Neural progenitor cell (in vitro differentiated cells): Measurements from ENCODE around the gene DOCK7.

Source experiments
- EZH2 ChIP-seq: fragments of 200-600 bp; sonication (generic); IDR thresholded peaks from 2 replicates; pipeline ENCODE4 v1.6.1; 2017; ENCODE audit warnings: antibody characterized with exemption, mild to moderate bottlenecking, moderate library complexity
- EZH2phosphoT487 ChIP-seq: fragments of 200-600 bp; sonication (generic); IDR thresholded peaks from 2 replicates; pipeline ENCODE4 v1.6.1; 2017; ENCODE audit warnings: antibody characterized with exemption
- TF ChIP-seq, protein P1 (sequence below): fragments of 200-600 bp; sonication (generic); IDR thresholded peaks from 2 replicates; pipeline ENCODE4 v1.5.1; 2017; ENCODE audit warnings: antibody characterized with exemption, mild to moderate bottlenecking

DNA sequence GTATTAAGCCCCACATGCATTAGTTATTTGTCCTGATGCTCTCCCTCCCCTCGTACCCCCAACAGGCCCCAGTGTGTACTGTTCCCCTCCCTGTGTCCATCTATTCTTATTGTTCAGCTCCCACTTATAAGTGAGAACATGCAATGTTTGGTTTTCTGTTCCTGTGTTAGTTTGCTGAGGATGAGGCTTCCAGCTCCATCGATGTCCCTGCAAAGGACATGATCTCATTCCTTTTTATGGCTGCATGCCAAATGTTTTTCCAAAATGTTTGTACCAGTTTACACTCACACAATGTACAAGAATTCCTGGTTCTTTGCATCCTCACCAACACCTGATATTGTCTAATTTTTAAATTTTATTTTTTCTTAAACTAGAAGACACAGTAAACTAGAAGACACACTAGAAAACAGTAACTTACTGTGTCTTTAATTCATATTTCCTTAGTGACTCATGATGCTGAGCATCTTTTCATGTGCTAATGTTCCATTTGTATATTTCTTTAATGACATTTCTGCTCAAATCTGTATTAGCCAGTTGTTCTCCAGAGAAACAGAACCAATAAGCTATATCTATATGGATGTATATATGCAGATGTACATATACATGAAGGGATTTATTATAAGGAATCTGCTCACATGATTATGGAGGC is 270.7 kb downstream of the DOCK7 start:
- TF ChIP-seq, protein P1, sequence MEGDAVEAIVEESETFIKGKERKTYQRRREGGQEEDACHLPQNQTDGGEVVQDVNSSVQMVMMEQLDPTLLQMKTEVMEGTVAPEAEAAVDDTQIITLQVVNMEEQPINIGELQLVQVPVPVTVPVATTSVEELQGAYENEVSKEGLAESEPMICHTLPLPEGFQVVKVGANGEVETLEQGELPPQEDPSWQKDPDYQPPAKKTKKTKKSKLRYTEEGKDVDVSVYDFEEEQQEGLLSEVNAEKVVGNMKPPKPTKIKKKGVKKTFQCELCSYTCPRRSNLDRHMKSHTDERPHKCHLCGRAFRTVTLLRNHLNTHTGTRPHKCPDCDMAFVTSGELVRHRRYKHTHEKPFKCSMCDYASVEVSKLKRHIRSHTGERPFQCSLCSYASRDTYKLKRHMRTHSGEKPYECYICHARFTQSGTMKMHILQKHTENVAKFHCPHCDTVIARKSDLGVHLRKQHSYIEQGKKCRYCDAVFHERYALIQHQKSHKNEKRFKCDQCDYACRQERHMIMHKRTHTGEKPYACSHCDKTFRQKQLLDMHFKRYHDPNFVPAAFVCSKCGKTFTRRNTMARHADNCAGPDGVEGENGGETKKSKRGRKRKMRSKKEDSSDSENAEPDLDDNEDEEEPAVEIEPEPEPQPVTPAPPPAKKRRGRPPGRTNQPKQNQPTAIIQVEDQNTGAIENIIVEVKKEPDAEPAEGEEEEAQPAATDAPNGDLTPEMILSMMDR, result no peak
- TF ChIP-seq EZH2phosphoT487 (no peak), EZH2 (no peak)
